ENCODE results near the gene EPB41L4A.

The EPB41L4A gene

GRCh38 chr5:112344540-112344939, 74.5 kb downstream of the EPB41L4A start:
- no peak overlapping the region for H3K27ac ChIP-seq (ENCODE audit: low read length)
- H3K36me3 ChIP-seq (replicated peaks; ENCODE audit: insufficient read depth, low read length): no peaks in the 10 kb centered on the region
- H4K20me1 ChIP-seq (ENCODE audit: insufficient read depth, low read length): no peaks in the 10 kb centered on the region
- H3K9me2 ChIP-seq (replicated peaks; ENCODE audit: insufficient read depth, low read length): no peaks in the 10 kb centered on the region
- no peak overlapping the region for H3K4me2 ChIP-seq (ENCODE audit: low read depth, low read length)
- H3F3A ChIP-seq (ENCODE audit: insufficient read depth, low read length): 0 out of 2 replicates have a peak, but pooled peaks cover 5% of the 10 kb centered on the region
- H3K27me3 ChIP-seq (replicated peaks; ENCODE audit: insufficient read depth, low read length): no peaks in the 10 kb centered on the region
- no peak for TF ChIP-seq CTCF (IDR thresholded peaks at IDR 0.05; ENCODE audit: low read length)
- no peak for TF ChIP-seq EZH2phosphoT487 (IDR thresholded peaks at IDR 0.05; ENCODE audit: low read length)
- TF ChIP-seq EZH2 (optimal IDR thresholded peaks at IDR 0.05; ENCODE audit: low read depth, low read length): no peak
- no peak overlapping the region for H3K9ac ChIP-seq (ENCODE audit: low read length)
- peaks cover 21% of the 10 kb centered on the region for H3K4me1 ChIP-seq (ENCODE audit: low read length)
- H2AFZ ChIP-seq (ENCODE audit: low read length): no peak overlapping the region
- DNase-seq: no peak
- H3K9me3 ChIP-seq (replicated peaks; ENCODE audit: insufficient read depth, low read length): no peaks in the 10 kb centered on the region
- no peak overlapping the region for H3K4me3 ChIP-seq (ENCODE audit: low read length)
- H3K79me2 ChIP-seq (ENCODE audit: low read length): no peaks in the 10 kb centered on the region

GRCh38 chr5:112342389-112342788, 76.7 kb downstream of the EPB41L4A start:
- Histone ChIP-seq H3K79me2 (ENCODE audit: low read length) (no peaks in the 10 kb centered on the region), H3K36me3 (replicated peaks; ENCODE audit: insufficient read depth, low read length) (no peaks in the 10 kb centered on the region), H4K20me1 (ENCODE audit: insufficient read depth, low read length) (no peaks in the 10 kb centered on the region), H3K9ac (ENCODE audit: low read length) (no peak overlapping the region), H2AFZ (ENCODE audit: low read length) (no peak overlapping the region), H3K27me3 (replicated peaks; ENCODE audit: insufficient read depth, low read length) (no peaks in the 10 kb centered on the region), H3K27ac (ENCODE audit: low read length) (no peak overlapping the region), H3K4me2 (ENCODE audit: low read depth, low read length) (no peak overlapping the region), H3F3A (ENCODE audit: insufficient read depth, low read length) (0 out of 2 replicates have a peak, but pooled peaks cover 5% of the 10 kb centered on the region), H3K9me2 (replicated peaks; ENCODE audit: insufficient read depth, low read length) (no peaks in the 10 kb centered on the region), H3K4me1 (ENCODE audit: low read length) (peaks cover 8% of the 10 kb centered on the region), H3K9me3 (replicated peaks; ENCODE audit: insufficient read depth, low read length) (no peaks in the 10 kb centered on the region), H3K4me3 (ENCODE audit: low read length) (no peak overlapping the region)
- TF ChIP-seq EZH2 (optimal IDR thresholded peaks at IDR 0.05; ENCODE audit: low read depth, low read length): no peak
- TF ChIP-seq CTCF (IDR thresholded peaks at IDR 0.05; ENCODE audit: low read length): no peak
- no peak for TF ChIP-seq EZH2phosphoT487 (IDR thresholded peaks at IDR 0.05; ENCODE audit: low read length)
- no peak for DNase-seq

GRCh38 chr5:112339761-112340160, 79.3 kb downstream of the EPB41L4A start:
- H3K4me1 ChIP-seq (ENCODE audit: low read length): no peaks in the 10 kb centered on the region

More at GRCh38 chr5:112339761-112340160, 79.3 kb downstream of the EPB41L4A start:
- Histone ChIP-seq H4K20me1 (ENCODE audit: insufficient read depth, low read length) (no peaks in the 10 kb centered on the region), H3K27ac (ENCODE audit: low read length) (no peak overlapping the region), H3K27me3 (replicated peaks; ENCODE audit: insufficient read depth, low read length) (no peaks in the 10 kb centered on the region), H3K9me2 (replicated peaks; ENCODE audit: insufficient read depth, low read length) (no peaks in the 10 kb centered on the region), H2AFZ (ENCODE audit: low read length) (no peak overlapping the region), H3K36me3 (replicated peaks; ENCODE audit: insufficient read depth, low read length) (no peaks in the 10 kb centered on the region), H3K9ac (ENCODE audit: low read length) (no peak overlapping the region), H3K79me2 (ENCODE audit: low read length) (no peaks in the 10 kb centered on the region), H3K4me2 (ENCODE audit: low read depth, low read length) (no peak overlapping the region), H3K9me3 (replicated peaks; ENCODE audit: insufficient read depth, low read length) (no peaks in the 10 kb centered on the region), H3K4me3 (ENCODE audit: low read length) (no peak overlapping the region), H3F3A (ENCODE audit: insufficient read depth, low read length) (no peaks in the 10 kb centered on the region)
- no peak for DNase-seq
- TF ChIP-seq CTCF (IDR thresholded peaks at IDR 0.05; ENCODE audit: low read length) (no peak), EZH2 (optimal IDR thresholded peaks at IDR 0.05; ENCODE audit: low read depth, low read length) (no peak), EZH2phosphoT487 (IDR thresholded peaks at IDR 0.05; ENCODE audit: low read length) (no peak)
